ENCODE results near the gene ZBTB7C. TPM values are rescaled to one million over a fixed set of nuclear protein-coding genes. Genes with fewer than 3 reads are reported as not detected.

The ZBTB7C gene
- total RNA-seq, 1 donor from 2014 or later: under 0.01 TPM

- Histone ChIP-seq H3K36me3 (ENCODE audit: control insufficient read depth, insufficient read depth, low read length) (no peaks in the 10 kb centered on the region), H3K27me3 (ENCODE audit: control insufficient read depth, insufficient read depth, low read length) (no peaks in the 10 kb centered on the region), H3K4me3 (ENCODE audit: low read depth, low read length) (no peak overlapping the region)
- TF ChIP-seq CTCF (IDR thresholded peaks at IDR 0.05; ENCODE audit: insufficient read depth, low read length, severe bottlenecking): no peak
- no peak for DNase-seq (ENCODE audit: low read depth)
- no peak for FAIRE-seq
These were observed 268.5 kb downstream of the ZBTB7C start for GRCh38 chr18:48140731-48141130.

- FAIRE-seq (peak; percentile 83), DNase-seq (ENCODE audit: low read depth) (no peak)
- Histone ChIP-seq H3K4me3 (ENCODE audit: low read depth, low read length) (no peak overlapping the region), H3K36me3 (ENCODE audit: control insufficient read depth, insufficient read depth, low read length) (no peaks in the 10 kb centered on the region), H3K27me3 (ENCODE audit: control insufficient read depth, insufficient read depth, low read length) (no peaks in the 10 kb centered on the region)
- TF ChIP-seq CTCF (IDR thresholded peaks at IDR 0.05; ENCODE audit: insufficient read depth, low read length, severe bottlenecking): no peak
These were observed 269.5 kb downstream of the ZBTB7C start for GRCh38 chr18:48139431-48140347.

GRCh38 chr18:48138660-48139430, 270.3 kb downstream of the ZBTB7C start:
- DNase-seq (ENCODE audit: low read depth): no peak

GRCh38 chr18:48138210-48138609, 271.0 kb downstream of the ZBTB7C start:
- FAIRE-seq: no peak
- no peaks in the 10 kb centered on the region for H3K27me3 ChIP-seq (ENCODE audit: control insufficient read depth, insufficient read depth, low read length)

More at GRCh38 chr18:48138660-48139430, 270.3 kb downstream of the ZBTB7C start:
- no peak for TF ChIP-seq CTCF (IDR thresholded peaks at IDR 0.05; ENCODE audit: insufficient read depth, low read length, severe bottlenecking)
- FAIRE-seq: no peak
- Histone ChIP-seq H3K36me3 (ENCODE audit: control insufficient read depth, insufficient read depth, low read length) (no peaks in the 10 kb centered on the region), H3K27me3 (ENCODE audit: control insufficient read depth, insufficient read depth, low read length) (no peaks in the 10 kb centered on the region), H3K4me3 (ENCODE audit: low read depth, low read length) (no peak overlapping the region)

More at GRCh38 chr18:48138210-48138609, 271.0 kb downstream of the ZBTB7C start:
- TF ChIP-seq CTCF (IDR thresholded peaks at IDR 0.05; ENCODE audit: insufficient read depth, low read length, severe bottlenecking): no peak
- Histone ChIP-seq H3K36me3 (ENCODE audit: control insufficient read depth, insufficient read depth, low read length) (no peaks in the 10 kb centered on the region), H3K4me3 (ENCODE audit: low read depth, low read length) (no peak overlapping the region)
- no peak for DNase-seq (ENCODE audit: low read depth)

All from bronchial epithelial cell (primary cell).